Measurements from ENCODE around the gene STAB2.
"Not testable (repeated sequence)": the region's sequence is repeated elsewhere in the genome, so short reads cannot be mapped to it uniquely, and the experiment has no call there.

STAB2 gene

GRCh38 chr12:103809639-103810038, 222.6 kb downstream of the STAB2 start:
- DNase-seq (ENCODE audit: low read depth): not testable (repeated sequence)

- DNase-seq (ENCODE audit: low read depth): no peak
Observed at GRCh38 chr12:103810111-103810510, 223.0 kb downstream of the STAB2 start.

GRCh38 chr12:103811791-103812190, 224.7 kb downstream of the STAB2 start:
- DNase-seq (ENCODE audit: low read depth): no peak

GRCh38 chr12:103812789-103813188, 225.7 kb downstream of the STAB2 start:
- DNase-seq (ENCODE audit: low read depth): no peak

GRCh38 chr12:103813426-103813825, 226.4 kb downstream of the STAB2 start:
- no peak for DNase-seq (ENCODE audit: low read depth)

GRCh38 chr12:103813949-103814348, 226.9 kb downstream of the STAB2 start:
- DNase-seq (ENCODE audit: low read depth): no peak

- DNase-seq (ENCODE audit: low read depth): no peak
Observed at GRCh38 chr12:103814436-103814835, 227.4 kb downstream of the STAB2 start.

Data from stimulated activated CD8-positive, alpha-beta memory T cell treated with anti-CD3 and anti-CD28 coated beads, Interleukin-7, amount 100 ng/mL, for 24 hours (primary cell).